Measurements from ENCODE around the gene HTRA3. TPM values are rescaled to one million over a fixed set of nuclear protein-coding genes. Genes with fewer than 3 reads are reported as not detected.

The HTRA3 gene
- total RNA-seq, 2 donors from 2014 or later, result 33.8 to 124 TPM

DNA sequence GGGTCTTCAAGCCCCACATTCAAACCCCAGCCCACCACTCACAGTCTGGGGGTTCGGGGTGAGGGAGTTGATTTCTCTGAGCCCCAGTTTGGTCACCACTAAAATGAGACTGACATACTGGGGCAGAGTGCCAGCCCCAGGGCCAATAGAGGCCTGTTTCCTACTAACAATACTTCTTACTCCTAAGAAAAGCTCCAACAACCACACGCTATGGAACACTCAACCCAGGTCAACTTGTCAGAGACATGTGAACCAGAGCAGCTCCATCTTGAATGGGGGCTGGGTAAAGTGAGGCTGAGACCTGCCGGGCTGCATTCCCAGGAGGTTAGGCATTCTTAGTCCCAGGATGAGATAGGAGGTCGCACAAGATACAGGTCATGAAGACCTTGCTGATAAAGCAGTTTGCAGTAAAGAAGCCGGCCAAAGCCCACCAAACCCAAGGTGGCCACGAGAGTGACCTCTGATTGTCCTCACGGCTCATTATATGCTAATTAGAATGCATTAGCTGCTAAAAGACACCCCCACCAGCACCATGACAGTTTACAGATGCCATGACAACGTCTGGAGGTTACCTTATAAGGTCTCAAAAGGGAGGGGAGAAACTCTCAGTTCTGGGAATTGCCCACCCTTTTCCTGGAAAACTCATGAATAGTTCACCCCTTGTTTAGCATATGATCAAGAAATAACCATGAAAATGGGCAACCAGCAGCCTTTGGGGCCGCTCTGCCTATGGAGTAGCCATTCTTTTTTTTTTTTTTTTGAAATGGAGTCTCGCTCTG lies 26.6 kb upstream of the HTRA3 start:
- no peak for DNase-seq (ENCODE audit: low spot score)
- Histone ChIP-seq H3K27ac (peak overlapping the region; percentile 8 to 66), H3K9me3 (no peaks in the 10 kb centered on the region), H3K4me1 (peaks cover 0 to 29% of the 10 kb centered on the region in 2 donors), H3K27me3 (no peaks in the 10 kb centered on the region), H3K4me3 (no peak overlapping the region), H3K36me3 (no peaks in the 10 kb centered on the region)
- TF ChIP-seq, protein P1, sequence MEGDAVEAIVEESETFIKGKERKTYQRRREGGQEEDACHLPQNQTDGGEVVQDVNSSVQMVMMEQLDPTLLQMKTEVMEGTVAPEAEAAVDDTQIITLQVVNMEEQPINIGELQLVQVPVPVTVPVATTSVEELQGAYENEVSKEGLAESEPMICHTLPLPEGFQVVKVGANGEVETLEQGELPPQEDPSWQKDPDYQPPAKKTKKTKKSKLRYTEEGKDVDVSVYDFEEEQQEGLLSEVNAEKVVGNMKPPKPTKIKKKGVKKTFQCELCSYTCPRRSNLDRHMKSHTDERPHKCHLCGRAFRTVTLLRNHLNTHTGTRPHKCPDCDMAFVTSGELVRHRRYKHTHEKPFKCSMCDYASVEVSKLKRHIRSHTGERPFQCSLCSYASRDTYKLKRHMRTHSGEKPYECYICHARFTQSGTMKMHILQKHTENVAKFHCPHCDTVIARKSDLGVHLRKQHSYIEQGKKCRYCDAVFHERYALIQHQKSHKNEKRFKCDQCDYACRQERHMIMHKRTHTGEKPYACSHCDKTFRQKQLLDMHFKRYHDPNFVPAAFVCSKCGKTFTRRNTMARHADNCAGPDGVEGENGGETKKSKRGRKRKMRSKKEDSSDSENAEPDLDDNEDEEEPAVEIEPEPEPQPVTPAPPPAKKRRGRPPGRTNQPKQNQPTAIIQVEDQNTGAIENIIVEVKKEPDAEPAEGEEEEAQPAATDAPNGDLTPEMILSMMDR (IDR thresholded peaks at IDR 0.05), result no peak

DNA sequence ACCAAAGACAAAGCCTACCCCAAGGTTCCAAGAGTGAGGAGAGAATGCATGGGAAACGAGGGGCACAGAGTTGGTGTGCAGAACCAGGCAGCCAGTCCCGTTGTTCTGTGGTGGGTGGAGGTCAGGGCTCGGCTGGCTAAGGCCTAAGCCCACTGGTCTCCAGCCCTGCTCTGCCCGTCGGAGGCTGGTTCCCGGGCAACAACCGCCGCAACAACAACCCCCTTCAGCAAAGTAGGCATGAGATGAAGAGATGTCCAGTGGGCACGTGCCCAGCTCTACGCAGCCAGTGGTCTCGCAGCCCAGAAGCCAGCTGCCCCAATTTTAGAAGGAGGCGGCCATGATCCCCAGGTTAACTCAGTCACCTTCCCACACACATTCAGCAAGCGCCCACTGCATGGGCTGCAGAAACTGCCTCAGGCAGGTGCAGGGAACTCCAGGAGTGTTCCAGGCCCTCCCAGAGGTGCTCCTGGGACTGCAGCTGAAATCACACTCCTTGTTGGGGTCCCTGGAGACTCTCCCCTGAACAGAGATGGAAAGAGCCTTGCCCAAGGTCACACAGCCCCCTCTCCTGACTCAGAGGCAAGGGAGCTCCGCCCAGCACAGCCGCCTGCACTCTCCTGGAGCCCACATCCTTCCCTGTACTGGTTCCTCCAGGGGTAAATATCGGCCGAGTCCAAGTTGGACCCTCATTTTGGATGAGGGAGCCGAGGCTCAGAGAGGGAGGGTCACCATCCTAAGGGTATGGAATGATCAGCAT lies 25.4 kb upstream of the HTRA3 start:
- DNase-seq (ENCODE audit: low spot score), result no peak
- no peaks in the 10 kb centered on the region for H3K9me3 ChIP-seq
- TF ChIP-seq, protein P1 (IDR thresholded peaks at IDR 0.05), result no peak
- no peaks in the 10 kb centered on the region for H3K27me3 ChIP-seq
- no peaks in the 10 kb centered on the region for H3K36me3 ChIP-seq
- H3K4me1 ChIP-seq, result peaks cover 0 to 30% of the 10 kb centered on the region in 2 donors
- no peak overlapping the region for H3K4me3 ChIP-seq
- no peak overlapping the region for H3K27ac ChIP-seq

DNA sequence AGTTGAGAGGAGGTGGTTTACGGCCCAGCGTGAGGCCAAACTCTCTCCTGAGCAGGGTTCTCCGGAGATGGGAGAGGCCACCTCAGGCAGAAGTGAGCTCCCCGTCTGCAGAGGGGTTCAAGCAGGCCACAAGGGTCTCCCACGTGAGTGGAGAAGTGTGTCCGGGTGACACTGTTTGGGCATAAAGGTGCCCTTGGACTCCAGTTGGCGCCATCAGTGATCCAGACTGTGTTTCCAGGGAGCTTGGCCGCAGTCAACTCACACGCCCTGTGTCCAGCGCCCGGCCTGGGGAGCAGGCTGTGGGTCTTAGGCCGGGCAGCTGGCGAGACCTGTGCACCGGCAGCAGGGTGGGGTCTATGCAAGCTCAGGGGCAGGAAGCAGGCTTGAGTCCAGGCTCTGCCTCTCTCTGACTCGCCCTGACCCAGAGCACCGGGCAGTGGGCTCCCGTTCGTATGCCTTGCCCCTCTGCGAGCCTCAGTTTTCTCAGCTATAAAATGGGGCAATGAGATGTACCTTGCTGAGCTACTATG lies 24.6 kb upstream of the HTRA3 start:
- peaks cover 0 to 30% of the 10 kb centered on the region in 2 donors for H3K4me1 ChIP-seq
- TF ChIP-seq, protein P1 (IDR thresholded peaks at IDR 0.05), result no peak

DNA sequence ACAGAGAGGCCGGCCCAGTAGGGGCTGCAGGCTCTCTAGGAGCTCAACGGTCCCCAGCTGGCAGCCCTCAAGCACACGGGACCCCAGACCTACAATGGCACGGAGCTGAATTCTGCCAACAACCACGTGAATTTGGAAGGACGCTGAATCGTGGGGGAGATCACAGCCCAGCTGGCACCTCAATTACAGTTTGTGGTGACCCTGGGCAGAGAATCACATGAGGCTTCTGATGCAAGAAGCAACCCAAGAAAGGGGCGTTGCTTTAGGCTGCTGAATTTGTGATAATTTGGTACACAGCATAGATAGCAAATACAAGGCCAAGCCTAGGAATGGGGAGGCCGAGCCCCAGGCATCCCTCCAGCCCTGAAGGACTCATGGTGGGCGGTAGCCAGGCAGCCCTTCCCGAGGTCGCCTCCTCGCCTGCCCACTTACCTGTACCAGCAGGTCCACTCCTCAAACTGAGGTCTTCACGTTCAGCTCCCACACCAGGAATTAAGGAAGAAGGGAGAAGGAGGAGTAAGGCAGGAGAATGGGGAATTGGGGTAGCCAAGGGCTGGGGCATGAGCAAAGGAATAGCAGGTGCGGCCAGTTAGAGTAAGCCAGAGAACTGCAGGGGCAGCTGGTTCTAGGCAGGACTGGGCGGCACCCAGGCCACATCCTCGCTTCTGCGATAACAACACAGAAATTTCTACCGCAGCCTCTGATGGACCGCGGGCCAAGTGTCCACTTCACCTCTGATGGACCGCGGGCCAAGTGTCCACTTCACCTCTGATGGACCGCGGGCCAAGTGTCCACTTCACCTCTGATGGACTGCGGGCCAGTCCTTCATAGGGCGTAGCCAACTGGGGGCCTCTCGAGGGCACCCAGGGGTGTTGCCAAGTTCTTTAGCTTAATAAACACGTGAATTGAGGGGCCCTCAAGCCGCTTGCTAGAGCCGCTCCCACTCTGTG lies 23.4 kb upstream of the HTRA3 start:
- H3K36me3 ChIP-seq, result no peaks in the 10 kb centered on the region
- peaks cover 0 to 30% of the 10 kb centered on the region in 2 donors for H3K4me1 ChIP-seq
- H3K9me3 ChIP-seq, result no peaks in the 10 kb centered on the region
- H3K4me3 ChIP-seq, result no peak overlapping the region
- H3K27ac ChIP-seq, result peak overlapping the region; percentile 49 to 59
- H3K27me3 ChIP-seq, result no peaks in the 10 kb centered on the region
- TF ChIP-seq, protein P1 (IDR thresholded peaks at IDR 0.05), result no peak
- no peak for DNase-seq (ENCODE audit: low spot score)

More for the DNA sequence above, 24.6 kb upstream of the HTRA3 start:
- H3K27ac ChIP-seq, result no peak overlapping the region
- no peak overlapping the region for H3K4me3 ChIP-seq
- H3K27me3 ChIP-seq, result no peaks in the 10 kb centered on the region
- no peaks in the 10 kb centered on the region for H3K36me3 ChIP-seq
- DNase-seq (ENCODE audit: low spot score), result no peak
- no peaks in the 10 kb centered on the region for H3K9me3 ChIP-seq
